Measurements from ENCODE around the gene SIK2.

The SIK2 gene

DNA sequence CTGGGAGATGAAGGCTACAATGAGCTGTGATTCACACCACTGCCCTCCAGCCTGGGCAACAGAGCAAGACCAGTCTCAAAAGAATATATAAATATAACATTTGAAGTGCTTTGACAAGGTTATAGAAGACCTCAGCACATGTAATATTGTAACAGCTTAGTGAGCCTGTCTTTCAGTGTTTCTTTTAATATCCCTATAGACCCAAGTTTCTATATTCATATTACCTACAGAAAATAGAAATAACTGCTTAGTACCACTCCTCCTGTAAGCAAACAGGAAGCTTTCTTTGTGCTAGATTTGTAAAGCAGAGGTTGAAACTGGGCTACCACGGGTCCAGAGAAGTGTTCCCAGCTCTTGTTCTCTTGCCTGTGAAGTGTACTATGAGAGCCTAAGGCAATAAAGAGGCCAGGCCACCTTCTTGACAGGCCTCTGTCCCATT is 95.7 kb downstream of the SIK2 start:
- ATAC-seq, result no peak

DNA sequence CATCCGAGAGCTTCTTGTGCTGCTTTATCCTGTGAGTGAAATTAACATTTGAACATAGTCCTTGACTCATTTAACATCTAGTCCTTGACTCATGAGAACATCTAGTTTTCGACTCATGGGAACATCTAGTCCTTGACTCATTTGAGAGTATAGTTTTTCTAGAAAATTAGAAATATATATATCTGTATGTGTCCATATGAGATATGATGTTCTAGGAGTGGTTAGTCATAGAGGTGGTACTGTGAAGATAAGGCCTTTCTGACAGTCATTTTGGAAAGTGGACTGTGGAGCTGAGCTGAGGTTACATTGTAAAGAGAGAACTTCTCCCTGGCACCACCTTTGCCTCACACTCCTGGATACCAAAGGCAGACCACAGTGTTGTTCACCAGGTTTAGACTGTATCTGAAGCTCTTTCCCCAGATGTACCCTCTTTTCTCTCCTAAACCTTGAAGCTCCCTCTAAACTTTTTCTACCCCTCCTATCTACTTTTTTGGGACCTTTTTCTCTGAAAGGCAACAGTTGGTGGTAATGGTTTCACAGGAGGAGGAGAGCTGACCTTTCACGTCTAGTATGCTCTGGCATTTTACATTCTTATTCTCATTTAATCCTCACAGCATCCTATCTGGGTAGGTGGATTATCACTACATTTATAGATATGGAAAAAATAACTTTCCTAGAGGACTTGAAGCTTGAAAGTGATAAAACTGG is 96.8 kb downstream of the SIK2 start:
- ATAC-seq, result no peak
- TF ChIP-seq, protein P1, sequence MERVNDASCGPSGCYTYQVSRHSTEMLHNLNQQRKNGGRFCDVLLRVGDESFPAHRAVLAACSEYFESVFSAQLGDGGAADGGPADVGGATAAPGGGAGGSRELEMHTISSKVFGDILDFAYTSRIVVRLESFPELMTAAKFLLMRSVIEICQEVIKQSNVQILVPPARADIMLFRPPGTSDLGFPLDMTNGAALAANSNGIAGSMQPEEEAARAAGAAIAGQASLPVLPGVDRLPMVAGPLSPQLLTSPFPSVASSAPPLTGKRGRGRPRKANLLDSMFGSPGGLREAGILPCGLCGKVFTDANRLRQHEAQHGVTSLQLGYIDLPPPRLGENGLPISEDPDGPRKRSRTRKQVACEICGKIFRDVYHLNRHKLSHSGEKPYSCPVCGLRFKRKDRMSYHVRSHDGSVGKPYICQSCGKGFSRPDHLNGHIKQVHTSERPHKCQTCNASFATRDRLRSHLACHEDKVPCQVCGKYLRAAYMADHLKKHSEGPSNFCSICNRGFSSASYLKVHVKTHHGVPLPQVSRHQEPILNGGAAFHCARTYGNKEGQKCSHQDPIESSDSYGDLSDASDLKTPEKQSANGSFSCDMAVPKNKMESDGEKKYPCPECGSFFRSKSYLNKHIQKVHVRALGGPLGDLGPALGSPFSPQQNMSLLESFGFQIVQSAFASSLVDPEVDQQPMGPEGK (CRISPR knock-in tag; IDR thresholded peaks at IDR 0.05; ENCODE audit: borderline replicate concordance), result no peak
- TF ChIP-seq ESRRG (CRISPR knock-in tag; IDR thresholded peaks at IDR 0.05) (no peak), TCF4 (CRISPR knock-in tag; IDR thresholded peaks at IDR 0.05; ENCODE audit: borderline replicate concordance) (no peak), RARB (CRISPR knock-in tag; IDR thresholded peaks at IDR 0.05) (no peak), ZC3H10 (CRISPR knock-in tag; IDR thresholded peaks at IDR 0.05) (no peak), ZNF8 (CRISPR knock-in tag; IDR thresholded peaks at IDR 0.05) (no peak), PPARA (CRISPR knock-in tag; IDR thresholded peaks at IDR 0.05; ENCODE audit: borderline replicate concordance) (no peak), GLIS3 (CRISPR knock-in tag; IDR thresholded peaks at IDR 0.05) (no peak)

More for the DNA sequence above, 95.7 kb downstream of the SIK2 start:
- no peak for TF ChIP-seq ZFP30 (CRISPR knock-in tag; IDR thresholded peaks at IDR 0.05)
- TF ChIP-seq RARB (CRISPR knock-in tag; IDR thresholded peaks at IDR 0.05), result no peak
- TF ChIP-seq, protein P2, sequence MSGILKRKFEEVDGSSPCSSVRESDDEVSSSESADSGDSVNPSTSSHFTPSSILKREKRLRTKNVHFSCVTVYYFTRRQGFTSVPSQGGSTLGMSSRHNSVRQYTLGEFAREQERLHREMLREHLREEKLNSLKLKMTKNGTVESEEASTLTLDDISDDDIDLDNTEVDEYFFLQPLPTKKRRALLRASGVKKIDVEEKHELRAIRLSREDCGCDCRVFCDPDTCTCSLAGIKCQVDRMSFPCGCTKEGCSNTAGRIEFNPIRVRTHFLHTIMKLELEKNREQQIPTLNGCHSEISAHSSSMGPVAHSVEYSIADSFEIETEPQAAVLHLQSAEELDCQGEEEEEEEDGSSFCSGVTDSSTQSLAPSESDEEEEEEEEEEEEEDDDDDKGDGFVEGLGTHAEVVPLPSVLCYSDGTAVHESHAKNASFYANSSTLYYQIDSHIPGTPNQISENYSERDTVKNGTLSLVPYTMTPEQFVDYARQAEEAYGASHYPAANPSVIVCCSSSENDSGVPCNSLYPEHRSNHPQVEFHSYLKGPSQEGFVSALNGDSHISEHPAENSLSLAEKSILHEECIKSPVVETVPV (CRISPR knock-in tag; IDR thresholded peaks at IDR 0.05), result no peak
- TF ChIP-seq OSR1 (CRISPR knock-in tag; IDR thresholded peaks at IDR 0.05), result no peak
- TF ChIP-seq, protein P1 (CRISPR knock-in tag; IDR thresholded peaks at IDR 0.05; ENCODE audit: borderline replicate concordance), result no peak
- no peak for TF ChIP-seq ESRRG (CRISPR knock-in tag; IDR thresholded peaks at IDR 0.05)
- no peak for TF ChIP-seq ZC3H10 (CRISPR knock-in tag; IDR thresholded peaks at IDR 0.05)
- no peak for TF ChIP-seq TOX (CRISPR knock-in tag; IDR thresholded peaks at IDR 0.05; ENCODE audit: borderline replicate concordance)
- TF ChIP-seq, protein P3, sequence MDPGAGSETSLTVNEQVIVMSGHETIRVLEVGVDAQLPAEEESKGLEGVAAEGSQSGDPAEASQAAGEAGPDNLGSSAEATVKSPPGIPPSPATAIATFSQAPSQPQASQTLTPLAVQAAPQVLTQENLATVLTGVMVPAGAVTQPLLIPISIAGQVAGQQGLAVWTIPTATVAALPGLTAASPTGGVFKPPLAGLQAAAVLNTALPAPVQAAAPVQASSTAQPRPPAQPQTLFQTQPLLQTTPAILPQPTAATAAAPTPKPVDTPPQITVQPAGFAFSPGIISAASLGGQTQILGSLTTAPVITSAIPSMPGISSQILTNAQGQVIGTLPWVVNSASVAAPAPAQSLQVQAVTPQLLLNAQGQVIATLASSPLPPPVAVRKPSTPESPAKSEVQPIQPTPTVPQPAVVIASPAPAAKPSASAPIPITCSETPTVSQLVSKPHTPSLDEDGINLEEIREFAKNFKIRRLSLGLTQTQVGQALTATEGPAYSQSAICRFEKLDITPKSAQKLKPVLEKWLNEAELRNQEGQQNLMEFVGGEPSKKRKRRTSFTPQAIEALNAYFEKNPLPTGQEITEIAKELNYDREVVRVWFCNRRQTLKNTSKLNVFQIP (CRISPR knock-in tag; IDR thresholded peaks at IDR 0.05; ENCODE audit: borderline replicate concordance, low read depth), result no peak
- no peak for TF ChIP-seq ZFP3 (CRISPR knock-in tag; IDR thresholded peaks at IDR 0.05)
- no peak for TF ChIP-seq CSDC2 (CRISPR knock-in tag; IDR thresholded peaks at IDR 0.05)
- TF ChIP-seq TCF4 (CRISPR knock-in tag; IDR thresholded peaks at IDR 0.05; ENCODE audit: borderline replicate concordance), result no peak
- no peak for TF ChIP-seq ISL1 (CRISPR knock-in tag; IDR thresholded peaks at IDR 0.05)
- TF ChIP-seq, protein P4, sequence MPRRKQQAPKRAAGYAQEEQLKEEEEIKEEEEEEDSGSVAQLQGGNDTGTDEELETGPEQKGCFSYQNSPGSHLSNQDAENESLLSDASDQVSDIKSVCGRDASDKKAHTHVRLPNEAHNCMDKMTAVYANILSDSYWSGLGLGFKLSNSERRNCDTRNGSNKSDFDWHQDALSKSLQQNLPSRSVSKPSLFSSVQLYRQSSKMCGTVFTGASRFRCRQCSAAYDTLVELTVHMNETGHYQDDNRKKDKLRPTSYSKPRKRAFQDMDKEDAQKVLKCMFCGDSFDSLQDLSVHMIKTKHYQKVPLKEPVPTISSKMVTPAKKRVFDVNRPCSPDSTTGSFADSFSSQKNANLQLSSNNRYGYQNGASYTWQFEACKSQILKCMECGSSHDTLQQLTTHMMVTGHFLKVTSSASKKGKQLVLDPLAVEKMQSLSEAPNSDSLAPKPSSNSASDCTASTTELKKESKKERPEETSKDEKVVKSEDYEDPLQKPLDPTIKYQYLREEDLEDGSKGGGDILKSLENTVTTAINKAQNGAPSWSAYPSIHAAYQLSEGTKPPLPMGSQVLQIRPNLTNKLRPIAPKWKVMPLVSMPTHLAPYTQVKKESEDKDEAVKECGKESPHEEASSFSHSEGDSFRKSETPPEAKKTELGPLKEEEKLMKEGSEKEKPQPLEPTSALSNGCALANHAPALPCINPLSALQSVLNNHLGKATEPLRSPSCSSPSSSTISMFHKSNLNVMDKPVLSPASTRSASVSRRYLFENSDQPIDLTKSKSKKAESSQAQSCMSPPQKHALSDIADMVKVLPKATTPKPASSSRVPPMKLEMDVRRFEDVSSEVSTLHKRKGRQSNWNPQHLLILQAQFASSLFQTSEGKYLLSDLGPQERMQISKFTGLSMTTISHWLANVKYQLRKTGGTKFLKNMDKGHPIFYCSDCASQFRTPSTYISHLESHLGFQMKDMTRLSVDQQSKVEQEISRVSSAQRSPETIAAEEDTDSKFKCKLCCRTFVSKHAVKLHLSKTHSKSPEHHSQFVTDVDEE (CRISPR knock-in tag; IDR thresholded peaks at IDR 0.05), result no peak

DNA sequence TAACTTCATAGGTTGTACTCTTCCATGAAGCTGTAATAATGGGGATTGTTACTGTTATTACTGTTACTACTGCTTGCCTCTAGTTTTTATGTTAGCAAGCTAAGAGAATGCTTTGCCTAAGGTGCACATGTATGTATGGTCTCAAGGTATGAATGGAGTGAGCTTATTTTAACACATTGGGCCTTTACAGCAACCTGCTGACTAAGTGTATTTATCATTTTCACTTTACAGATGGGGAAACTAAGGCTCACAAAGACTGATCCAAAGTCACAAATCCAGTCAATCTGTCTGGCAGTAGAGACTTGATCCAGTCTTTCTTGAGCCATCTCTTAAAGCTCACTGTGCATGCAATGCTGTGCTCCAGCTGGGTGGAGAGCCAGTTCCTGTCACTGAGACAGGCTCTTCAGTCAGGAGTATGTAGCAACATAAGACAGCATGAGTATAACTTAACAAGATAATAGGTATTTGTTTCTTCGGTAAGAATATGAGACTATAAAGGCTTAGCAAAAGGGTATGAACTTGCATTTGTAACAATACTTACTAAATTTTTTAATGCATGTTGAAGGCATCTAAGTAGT is 97.4 kb downstream of the SIK2 start:
- TF ChIP-seq, protein P1 (CRISPR knock-in tag; IDR thresholded peaks at IDR 0.05; ENCODE audit: borderline replicate concordance), result no peak
- TF ChIP-seq TOX (CRISPR knock-in tag; IDR thresholded peaks at IDR 0.05; ENCODE audit: borderline replicate concordance) (no peak), SNAI2 (CRISPR knock-in tag; IDR thresholded peaks at IDR 0.05) (no peak), ZNF70 (CRISPR knock-in tag; IDR thresholded peaks at IDR 0.05) (no peak), ESRRG (CRISPR knock-in tag; IDR thresholded peaks at IDR 0.05) (no peak), ARNTL (CRISPR knock-in tag; IDR thresholded peaks at IDR 0.05; ENCODE audit: borderline replicate concordance, low read depth) (no peak)
- ATAC-seq, result no peak
